ENCODE measurements around the gene KCNMA1. TPM values are rescaled to one million over a fixed set of nuclear protein-coding genes. Genes with fewer than 3 reads are reported as not detected.

Gene KCNMA1
- total and polyA plus RNA-seq, 10 of the 15 experiments (the other 5 are each of a cell fraction or from before 2014, with no cell fraction given): 8.5 to 77.0 (median 21.3) TPM

DNA sequence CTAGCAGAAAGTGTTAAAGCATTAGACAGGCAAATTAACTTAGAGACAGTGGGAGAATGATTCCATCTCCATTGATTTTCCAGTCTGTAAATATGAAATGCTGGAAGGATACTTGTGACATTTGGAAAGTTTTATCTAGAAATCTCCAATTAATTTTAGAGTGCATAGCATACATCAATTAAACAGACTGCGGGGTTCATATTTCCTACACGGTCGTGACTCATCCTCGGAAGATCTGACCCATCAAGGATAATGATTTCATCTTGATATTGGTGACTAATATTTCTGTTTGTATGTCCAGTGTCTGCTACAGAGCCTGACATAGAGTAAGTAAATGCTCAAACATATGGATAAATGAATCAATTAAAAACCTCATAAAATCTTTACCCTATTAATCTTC is 474.9 kb downstream of the KCNMA1 start:
- TF ChIP-seq, protein P1, sequence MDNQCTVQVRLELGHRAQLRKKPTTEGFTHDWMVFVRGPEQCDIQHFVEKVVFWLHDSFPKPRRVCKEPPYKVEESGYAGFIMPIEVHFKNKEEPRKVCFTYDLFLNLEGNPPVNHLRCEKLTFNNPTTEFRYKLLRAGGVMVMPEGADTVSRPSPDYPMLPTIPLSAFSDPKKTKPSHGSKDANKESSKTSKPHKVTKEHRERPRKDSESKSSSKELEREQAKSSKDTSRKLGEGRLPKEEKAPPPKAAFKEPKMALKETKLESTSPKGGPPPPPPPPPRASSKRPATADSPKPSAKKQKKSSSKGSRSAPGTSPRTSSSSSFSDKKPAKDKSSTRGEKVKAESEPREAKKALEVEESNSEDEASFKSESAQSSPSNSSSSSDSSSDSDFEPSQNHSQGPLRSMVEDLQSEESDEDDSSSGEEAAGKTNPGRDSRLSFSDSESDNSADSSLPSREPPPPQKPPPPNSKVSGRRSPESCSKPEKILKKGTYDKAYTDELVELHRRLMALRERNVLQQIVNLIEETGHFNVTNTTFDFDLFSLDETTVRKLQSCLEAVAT (IDR thresholded peaks at IDR 0.05): no peak
- TF ChIP-seq RCOR1 (conservative IDR thresholded peaks at IDR 0.05; ENCODE audit: low read depth, low read length): no peak
- no peak for TF ChIP-seq BHLHE40 (IDR thresholded peaks at IDR 0.05; ENCODE audit: borderline replicate concordance in 1 of 2, low read depth in 2 of 2, low read length in 1 of 2)
- TF ChIP-seq MXI1 (IDR thresholded peaks at IDR 0.05; ENCODE audit: low read depth, low read length): no peak
- TF ChIP-seq HDAC6 (IDR thresholded peaks at IDR 0.05; ENCODE audit: unreplicated experiment): no peak
- TF ChIP-seq CHD2 (IDR thresholded peaks at IDR 0.05; ENCODE audit: borderline replicate concordance, low read depth, low read length): no peak
- TF ChIP-seq POLR2A (IDR thresholded peaks at IDR 0.05; ENCODE audit: low read depth, low read length): no peak
- no peak for TF ChIP-seq CHD1 (IDR thresholded peaks at IDR 0.05; ENCODE audit: low read depth, low read length)
- TF ChIP-seq SPI1 (IDR thresholded peaks at IDR 0.05; ENCODE audit: borderline replicate concordance, insufficient read depth, low read depth, low read length): no peak
- TF ChIP-seq ZBTB33 (IDR thresholded peaks at IDR 0.05): no peak
- no peak for TF ChIP-seq ELK1 (IDR thresholded peaks at IDR 0.05; ENCODE audit: low read depth, low read length)
- no peak for TF ChIP-seq WRNIP1 (IDR thresholded peaks at IDR 0.05; ENCODE audit: borderline replicate concordance, low read depth, low read length)
- TF ChIP-seq EZH2 (IDR thresholded peaks at IDR 0.05; ENCODE audit: borderline replicate concordance, control insufficient read depth, low read depth, low read length): no peak
- TF ChIP-seq YBX1 (IDR thresholded peaks at IDR 0.05): no peak
- no peak for TF ChIP-seq CREM (IDR thresholded peaks at IDR 0.05; ENCODE audit: low read depth)
- no peak for TF ChIP-seq NRF1 (conservative IDR thresholded peaks at IDR 0.05; ENCODE audit: low read depth, low read length)
- no peak for TF ChIP-seq CBFB (IDR thresholded peaks at IDR 0.05; ENCODE audit: low read depth)
- no peak for TF ChIP-seq KAT2A (conservative IDR thresholded peaks at IDR 0.05; ENCODE audit: control insufficient read depth, low read depth, low read length)
- no peak for TF ChIP-seq RELB (IDR thresholded peaks at IDR 0.05; ENCODE audit: low read depth)
- H3K79me2 ChIP-seq (ENCODE audit: control insufficient read depth, insufficient read depth, low read length): no peaks in the 10 kb centered on the region
- H3K9ac ChIP-seq (ENCODE audit: control insufficient read depth, insufficient read depth, low read length): no peak overlapping the region
- H4K20me1 ChIP-seq (ENCODE audit: control insufficient read depth, insufficient read depth): no peaks in the 10 kb centered on the region
- H3K27ac ChIP-seq (ENCODE audit: control insufficient read depth, insufficient read depth): no peak overlapping the region
- BruUV-seq (replicated peaks): no TSS peak
- no peak overlapping the region for H3K4me2 ChIP-seq (ENCODE audit: control insufficient read depth, insufficient read depth)
- H3K27me3 ChIP-seq (replicated peaks in 1 of 2; ENCODE audit: control insufficient read depth in 2 of 2, insufficient read depth in 2 of 2, low read length in 1 of 2): no peaks in the 10 kb centered on the region
- in situ Hi-C loops (cut with MboI): no loop called here
- no peaks in the 10 kb centered on the region for H3K9me3 ChIP-seq (replicated peaks; ENCODE audit: control insufficient read depth, insufficient read depth, low read length)
- no peaks in the 10 kb centered on the region for H3K4me1 ChIP-seq (ENCODE audit: control insufficient read depth, insufficient read depth, low read length)
- no peak overlapping the region for H3K4me3 ChIP-seq
- SMC1A ChIA-PET (ENCODE audit: uncharacterized antibody, unreplicated experiment): interaction anchor here (1.1 to 9.6 kb wide), 4 partner anchors 12 to 592 kb away, joined by 3 to 113 read pairs (median 62); no protein-coding TSS in a partner anchor
- FAIRE-seq (no peak), DNase-seq (ENCODE audit: low read depth, low spot score) (no peak), ATAC-seq (no peak)
- POLR2A ChIA-PET: interaction anchor here (1.4 kb wide), 1 partner anchor 478 kb away, joined by 3 read pairs; no protein-coding TSS in a partner anchor
- CTCF ChIA-PET: interaction anchor here (0.6 to 23.3 kb wide), 10 partner anchors 11 to 594 kb away, joined by 3 to 532 read pairs (median 3); partner anchors contain the start of gene KCNMA1
- no peak overlapping the region for H2AFZ ChIP-seq (ENCODE audit: control insufficient read depth, low read depth, low read length)
- H3K36me3 ChIP-seq (ENCODE audit: control insufficient read depth in 2 of 2, insufficient read depth in 2 of 2, low read length in 1 of 2): no peaks in the 10 kb centered on the region
- RAD21 ChIA-PET (ENCODE audit: unreplicated experiment): interaction anchor here (1.7 to 4.8 kb wide), 3 partner anchors 12 to 549 kb away, joined by 5 to 52 read pairs (median 48); no protein-coding TSS in a partner anchor
- intact Hi-C loops (cut with micrococcal nuclease; ENCODE audit: unreplicated experiment): no loop called here
- 81% methylated on average over 4 of the region's 4 CpGs for WGBS (ENCODE audit: insufficient coverage, insufficient replicate concordance, low lambda C conversion rate, missing lambda C conversion rate)
